ENCODE results near the gene RFLNA. TPM values are rescaled to one million over a fixed set of nuclear protein-coding genes. Genes with fewer than 3 reads are reported as not detected.

Gene RFLNA
- total and polyA plus RNA-seq, 2 of the 13 experiments (the other 11 are each of a cell fraction or from before 2014, with no cell fraction given), result not detected

- TF ChIP-seq HMG20B (CRISPR knock-in tag; conservative IDR thresholded peaks at IDR 0.05) (peak; percentile 56; the same call in 1 of the 2 replicates), ZNF766 (CRISPR knock-in tag; IDR thresholded peaks at IDR 0.05; ENCODE audit: borderline replicate concordance) (no peak), ZBTB8A (CRISPR knock-in tag; IDR thresholded peaks at IDR 0.05; ENCODE audit: borderline replicate concordance, low read depth) (no peak), GATAD2A (CRISPR knock-in tag; IDR thresholded peaks at IDR 0.05) (peak; percentile 77), NR2F6 (IDR thresholded peaks at IDR 0.05) (peak; percentile 74), NR2F6 (CRISPR knock-in tag; IDR thresholded peaks at IDR 0.05) (peak; percentile 78), HDAC2 (CRISPR knock-in tag; IDR thresholded peaks at IDR 0.05) (0 out of 2 replicates have a peak, but pooled peaks have one; percentile 38), CREB1 (IDR thresholded peaks at IDR 0.05) (no peak), CREB1 (CRISPR knock-in tag; IDR thresholded peaks at IDR 0.05) (0 out of 2 replicates have a peak, but pooled peaks have one; percentile 21), JUN (CRISPR knock-in tag; IDR thresholded peaks at IDR 0.05) (no peak), NFYB (CRISPR knock-in tag; IDR thresholded peaks at IDR 0.05) (no peak), CCDC6 (CRISPR knock-in tag; IDR thresholded peaks at IDR 0.05) (peak; percentile 29; the same call in 1 of the 2 replicates), ZNF34 (CRISPR knock-in tag; IDR thresholded peaks at IDR 0.05; ENCODE audit: borderline replicate concordance) (0 out of 2 replicates have a peak, but pooled peaks have one; percentile 49), NR0B2 (CRISPR knock-in tag; IDR thresholded peaks at IDR 0.05) (no peak), KDM2A (CRISPR knock-in tag; IDR thresholded peaks at IDR 0.05; ENCODE audit: borderline replicate concordance, low read depth) (peak; percentile 73), GTF3A (CRISPR knock-in tag; conservative IDR thresholded peaks at IDR 0.05) (0 out of 2 replicates have a peak, but pooled peaks have one; percentile 33), LCORL (IDR thresholded peaks at IDR 0.05) (no peak), LCORL (CRISPR knock-in tag; IDR thresholded peaks at IDR 0.05) (peak; percentile 27; the same call in 1 of the 2 replicates), SIN3A (IDR thresholded peaks at IDR 0.05; ENCODE audit: borderline replicate concordance, low read depth, low read length) (peak; percentile 45; the same call in 1 of the 2 replicates), TEAD2 (CRISPR knock-in tag; IDR thresholded peaks at IDR 0.05) (no peak), NCOA2 (CRISPR knock-in tag; IDR thresholded peaks at IDR 0.05) (peak; percentile 79), ISX (CRISPR knock-in tag; conservative IDR thresholded peaks at IDR 0.05) (no peak), ZBTB7B (CRISPR knock-in tag; IDR thresholded peaks at IDR 0.05) (peak; percentile 65; the same call in 1 of the 2 replicates), POLR2AphosphoS2 (IDR thresholded peaks at IDR 0.05; ENCODE audit: low read depth, low read length) (no peak), ZNF747 (CRISPR knock-in tag; IDR thresholded peaks at IDR 0.05; ENCODE audit: borderline replicate concordance) (no peak), ETV5 (CRISPR knock-in tag; IDR thresholded peaks at IDR 0.05; ENCODE audit: borderline replicate concordance) (peak; percentile 1; the same call in 1 of the 2 replicates), SMARCC2 (IDR thresholded peaks at IDR 0.05) (no peak)
- TF ChIP-seq, protein P1, sequence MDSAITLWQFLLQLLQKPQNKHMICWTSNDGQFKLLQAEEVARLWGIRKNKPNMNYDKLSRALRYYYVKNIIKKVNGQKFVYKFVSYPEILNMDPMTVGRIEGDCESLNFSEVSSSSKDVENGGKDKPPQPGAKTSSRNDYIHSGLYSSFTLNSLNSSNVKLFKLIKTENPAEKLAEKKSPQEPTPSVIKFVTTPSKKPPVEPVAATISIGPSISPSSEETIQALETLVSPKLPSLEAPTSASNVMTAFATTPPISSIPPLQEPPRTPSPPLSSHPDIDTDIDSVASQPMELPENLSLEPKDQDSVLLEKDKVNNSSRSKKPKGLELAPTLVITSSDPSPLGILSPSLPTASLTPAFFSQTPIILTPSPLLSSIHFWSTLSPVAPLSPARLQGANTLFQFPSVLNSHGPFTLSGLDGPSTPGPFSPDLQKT (CRISPR knock-in tag; IDR thresholded peaks at IDR 0.05; ENCODE audit: borderline replicate concordance), result no peak
- TF ChIP-seq, protein P2, sequence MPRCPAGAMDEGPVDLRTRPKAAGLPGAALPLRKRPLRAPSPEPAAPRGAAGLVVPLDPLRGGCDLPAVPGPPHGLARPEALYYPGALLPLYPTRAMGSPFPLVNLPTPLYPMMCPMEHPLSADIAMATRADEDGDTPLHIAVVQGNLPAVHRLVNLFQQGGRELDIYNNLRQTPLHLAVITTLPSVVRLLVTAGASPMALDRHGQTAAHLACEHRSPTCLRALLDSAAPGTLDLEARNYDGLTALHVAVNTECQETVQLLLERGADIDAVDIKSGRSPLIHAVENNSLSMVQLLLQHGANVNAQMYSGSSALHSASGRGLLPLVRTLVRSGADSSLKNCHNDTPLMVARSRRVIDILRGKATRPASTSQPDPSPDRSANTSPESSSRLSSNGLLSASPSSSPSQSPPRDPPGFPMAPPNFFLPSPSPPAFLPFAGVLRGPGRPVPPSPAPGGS (CRISPR knock-in tag; IDR thresholded peaks at IDR 0.05), result peak; percentile 94; the same call in 1 of the 2 replicates
Measured at GRCh38 chr12:124278389-124279101, 16.3 kb upstream of the RFLNA start (continued).
